Activated naive CD8-positive, alpha-beta T cell treated with anti-CD3 and anti-CD28 coated beads, Interleukin-2, amount 10 ng/mL, durations not matched to agents 7 days and 5 days (primary cell): Measurements from ENCODE around the gene ZBTB37. TPM values are rescaled to one million over a fixed set of nuclear protein-coding genes. Genes with fewer than 3 reads are reported as not detected.
"Not testable (repeated sequence)": the region's sequence is repeated elsewhere in the genome, so short reads cannot be mapped to it uniquely, and the experiment has no call there.

Source experiments
- ATAC-seq: fragments of 150-1000 bp; cut with Tn5 transposase; one replicate; pipeline ENCODE4 v1.10.0; 2021; ENCODE audit warnings: low read depth, moderate library complexity
- POLR2A ChIA-PET: fragments of 350-600 bp; sonication (Branson Sonifier 250); formaldehyde crosslinking; loops from one replicate; lab custom pipeline; 2021; ENCODE audit warnings: antibody characterized with exemption; lab: Charles Lee
- DNase-seq: peaks from one replicate; pipeline ENCODE4 v3.0.0; 2021
- H3K27ac Mint-ChIP-seq: one replicate; pipeline ENCODE4 v1.8.0; 2022; ENCODE audit warnings: mild to moderate bottlenecking, mixed read lengths
- H3K27me3 Mint-ChIP-seq: one replicate; pipeline ENCODE4 v1.8.0; 2022; ENCODE audit warnings: mild to moderate bottlenecking, moderate library complexity, mixed read lengths
- H3K36me3 Mint-ChIP-seq: one replicate; pipeline ENCODE4 v1.8.0; 2021; ENCODE audit warnings: mild to moderate bottlenecking, mixed read lengths
- H3K4me1 Mint-ChIP-seq: one replicate; pipeline ENCODE4 v1.8.0; 2021; ENCODE audit warnings: mixed read lengths
- H3K4me3 Mint-ChIP-seq: one replicate; pipeline ENCODE4 v1.8.0; 2022; ENCODE audit warnings: mild to moderate bottlenecking, moderate library complexity, mixed read lengths
- H3K9me3 Mint-ChIP-seq: one replicate; pipeline ENCODE4 v1.8.0; 2021; ENCODE audit warnings: mixed read lengths
- total RNA-seq, 2 experiments: library from RNA; stranded (reverse); gene quantifications; one replicate each; pipeline ENCODE4 v1.2.3, GENCODE V29; 2021

Gene ZBTB37
- total RNA-seq, 2 experiments from 2014 or later: 16.2 to 16.4 TPM

DNA sequence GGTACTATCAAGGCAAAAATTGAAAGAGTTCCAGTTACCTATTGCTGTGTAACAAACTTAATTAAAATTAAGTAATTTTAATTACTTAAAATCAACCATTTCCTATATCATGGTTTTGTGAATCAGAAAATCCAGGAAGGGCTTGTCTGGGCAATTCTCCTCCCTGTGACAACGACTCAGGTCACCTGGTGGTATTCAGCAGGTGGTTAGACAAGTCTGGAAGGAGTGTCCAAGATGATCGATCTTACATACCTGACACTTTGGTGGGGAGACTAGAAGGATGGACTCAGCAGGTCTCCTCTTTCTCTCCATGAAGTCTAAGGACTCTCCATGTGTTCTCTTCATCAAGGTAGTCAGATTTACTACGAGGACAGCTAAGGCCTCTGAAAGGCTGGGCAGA, 26.0 kb downstream of the ZBTB37 start:
- no peak overlapping the region for H3K27ac Mint-ChIP-seq
- POLR2A ChIA-PET: no interaction called here
- H3K4me3 Mint-ChIP-seq: no peak overlapping the region

DNA sequence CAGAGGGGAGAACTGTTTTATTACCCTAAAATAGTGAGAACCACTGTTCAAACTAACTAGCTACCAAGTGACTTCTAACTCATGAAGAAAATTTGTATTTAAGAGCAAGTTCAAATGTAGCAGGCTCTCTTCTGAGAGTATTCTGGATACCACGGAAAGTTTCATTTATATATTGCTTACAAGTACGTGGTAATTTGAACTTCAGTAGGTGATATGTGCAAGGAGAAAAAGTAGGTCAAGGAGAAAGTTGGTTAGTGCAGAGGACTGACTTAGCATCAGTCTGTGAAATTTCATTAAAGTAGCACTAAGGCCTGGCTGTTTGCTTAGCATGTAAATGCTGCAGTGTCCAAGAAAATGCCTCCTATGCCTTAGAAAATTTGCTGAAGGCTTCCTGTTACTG, 32.2 kb downstream of the ZBTB37 start:
- Mint-ChIP-seq H3K36me3 (peaks cover 8% of the 10 kb centered on the region), H3K4me3 (no peak overlapping the region), H3K9me3 (no peaks in the 10 kb centered on the region), H3K4me1 (no peaks in the 10 kb centered on the region), H3K27me3 (no peaks in the 10 kb centered on the region), H3K27ac (no peak overlapping the region)
- DNase-seq: no peak
- POLR2A ChIA-PET: no interaction called here
- no peak for ATAC-seq

More for the DNA sequence above, 26.0 kb downstream of the ZBTB37 start:
- no peak for ATAC-seq
- DNase-seq: no peak
- no peaks in the 10 kb centered on the region for H3K4me1 Mint-ChIP-seq
- H3K27me3 Mint-ChIP-seq: no peaks in the 10 kb centered on the region
- no peaks in the 10 kb centered on the region for H3K9me3 Mint-ChIP-seq
- peaks cover 31% of the 10 kb centered on the region for H3K36me3 Mint-ChIP-seq

DNA sequence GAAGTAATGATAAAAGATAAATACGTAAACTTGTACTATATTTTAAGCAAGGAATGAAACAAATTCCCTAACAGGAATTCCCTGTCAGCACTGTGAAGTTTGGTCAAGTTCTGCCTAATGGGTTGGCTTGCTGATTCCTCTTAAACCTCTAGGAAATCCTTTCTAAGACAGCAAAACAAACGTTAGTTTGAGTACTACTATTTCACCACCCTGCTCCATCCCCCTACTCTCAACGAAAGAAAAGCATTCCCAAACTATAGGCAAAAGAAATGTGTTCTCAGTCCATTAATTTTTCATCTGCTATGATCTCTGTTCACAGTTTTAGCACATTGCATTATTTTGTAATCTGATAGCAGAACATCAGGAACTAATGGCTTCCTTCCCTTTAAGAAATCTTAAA, 32.8 kb downstream of the ZBTB37 start:
- no peaks in the 10 kb centered on the region for H3K4me1 Mint-ChIP-seq
- no peaks in the 10 kb centered on the region for H3K27me3 Mint-ChIP-seq
- peaks cover 5% of the 10 kb centered on the region for H3K36me3 Mint-ChIP-seq
- no peak overlapping the region for H3K27ac Mint-ChIP-seq
- ATAC-seq (no peak), DNase-seq (no peak)
- no peak overlapping the region for H3K4me3 Mint-ChIP-seq
- POLR2A ChIA-PET: no interaction called here
- H3K9me3 Mint-ChIP-seq: peaks cover 2% of the 10 kb centered on the region

DNA sequence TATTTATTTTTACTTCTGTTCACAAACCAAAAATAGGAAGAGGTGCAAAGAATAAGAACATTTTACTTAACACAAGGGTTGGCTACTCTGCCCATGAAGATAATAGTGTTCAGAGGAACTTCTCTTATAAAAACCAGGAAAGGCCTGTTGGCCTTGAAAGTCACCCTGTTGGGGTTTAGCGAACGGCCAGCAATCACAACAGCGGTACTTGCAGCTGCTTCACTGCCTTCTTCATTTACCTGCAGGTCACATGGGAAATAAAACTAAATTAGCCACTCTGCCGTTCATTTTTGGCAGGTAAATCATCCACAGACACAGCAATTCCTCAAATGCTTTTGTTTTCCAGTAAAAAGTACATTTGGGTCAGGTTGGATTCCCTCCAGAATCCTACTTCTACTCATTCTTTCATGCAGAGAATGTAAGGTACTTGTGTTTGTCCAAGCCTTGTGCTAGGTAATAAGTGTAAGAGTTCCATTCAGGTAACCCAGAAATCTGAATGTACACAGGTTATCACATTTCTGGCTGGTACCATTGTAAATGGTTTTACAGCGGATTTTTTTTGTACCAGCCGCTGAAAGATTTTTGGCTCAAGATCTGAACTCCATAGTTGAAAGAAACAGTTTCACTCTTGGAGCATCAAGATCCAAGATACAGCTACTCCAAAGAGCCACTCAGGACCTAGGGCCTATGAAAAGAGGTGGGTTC, 35.8 kb downstream of the ZBTB37 start:
- H3K4me3 Mint-ChIP-seq: no peak overlapping the region
- no peak for DNase-seq
- H3K9me3 Mint-ChIP-seq: peaks cover 2% of the 10 kb centered on the region
- POLR2A ChIA-PET: no interaction called here
- H3K27ac Mint-ChIP-seq: no peak overlapping the region
- H3K36me3 Mint-ChIP-seq: no peaks in the 10 kb centered on the region
- no peak for ATAC-seq
- H3K27me3 Mint-ChIP-seq: no peaks in the 10 kb centered on the region
- no peaks in the 10 kb centered on the region for H3K4me1 Mint-ChIP-seq

DNA sequence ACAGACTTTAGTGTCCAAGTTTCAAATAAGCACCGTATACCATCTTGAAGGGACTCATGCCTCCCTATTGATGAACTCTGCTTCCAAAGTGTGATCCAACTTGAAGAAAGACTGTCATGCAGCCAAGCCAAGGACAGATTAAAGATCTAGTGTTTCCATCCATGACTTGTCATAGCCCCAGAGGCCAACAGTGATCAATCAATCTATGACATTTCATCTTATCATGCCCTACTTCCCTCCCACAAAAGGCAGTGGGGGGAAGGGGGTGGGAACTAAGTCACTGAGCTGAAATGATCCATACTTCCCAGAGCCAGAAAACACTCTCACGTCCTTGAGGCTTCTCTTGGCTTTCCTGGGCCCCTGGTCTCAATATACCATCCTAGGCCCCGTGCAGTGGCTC, 44.9 kb downstream of the ZBTB37 start:
- H3K4me1 Mint-ChIP-seq: no peaks in the 10 kb centered on the region
- no peak overlapping the region for H3K4me3 Mint-ChIP-seq
- peaks cover 9% of the 10 kb centered on the region for H3K27me3 Mint-ChIP-seq
- H3K9me3 Mint-ChIP-seq: peaks cover 5% of the 10 kb centered on the region
- no peaks in the 10 kb centered on the region for H3K36me3 Mint-ChIP-seq
- DNase-seq (no peak), ATAC-seq (no peak)
- POLR2A ChIA-PET: interaction anchor here (0.6 kb wide), 1 partner anchor 263 kb away, joined by 6 read pairs; no protein-coding TSS in a partner anchor
- no peak overlapping the region for H3K27ac Mint-ChIP-seq

DNA sequence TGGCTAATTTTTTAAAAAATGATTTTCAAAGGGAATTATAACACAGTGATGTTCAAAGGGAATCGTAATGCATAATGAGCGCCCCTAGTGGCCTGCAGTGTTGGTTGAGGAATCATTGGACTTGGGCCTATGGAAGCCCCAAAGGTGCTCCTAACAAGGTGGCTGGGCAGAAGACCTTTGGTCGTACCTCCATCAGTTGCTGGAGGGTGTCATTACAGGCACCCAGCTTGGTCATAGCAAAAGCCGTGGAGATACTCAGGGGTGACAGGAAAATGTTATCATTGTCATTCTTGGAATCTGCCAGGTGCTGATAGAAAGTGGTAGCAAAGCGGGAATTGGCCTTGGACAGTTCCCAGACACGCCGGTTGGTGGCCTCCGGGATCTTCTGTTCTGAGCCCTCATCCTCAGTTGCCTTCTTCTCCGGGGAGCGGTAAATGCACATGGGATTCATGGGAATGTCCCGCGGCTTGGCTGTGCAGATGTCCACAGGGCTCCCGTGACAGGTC, 46.2 kb downstream of the ZBTB37 start:
- Mint-ChIP-seq H3K9me3 (peaks cover 3% of the 10 kb centered on the region), H3K4me1 (no peaks in the 10 kb centered on the region), H3K4me3 (no peak overlapping the region), H3K27me3 (peaks cover 9% of the 10 kb centered on the region), H3K27ac (no peak overlapping the region), H3K36me3 (no peaks in the 10 kb centered on the region)
- POLR2A ChIA-PET: no interaction called here
- no peak for ATAC-seq
- no peak for DNase-seq

DNA sequence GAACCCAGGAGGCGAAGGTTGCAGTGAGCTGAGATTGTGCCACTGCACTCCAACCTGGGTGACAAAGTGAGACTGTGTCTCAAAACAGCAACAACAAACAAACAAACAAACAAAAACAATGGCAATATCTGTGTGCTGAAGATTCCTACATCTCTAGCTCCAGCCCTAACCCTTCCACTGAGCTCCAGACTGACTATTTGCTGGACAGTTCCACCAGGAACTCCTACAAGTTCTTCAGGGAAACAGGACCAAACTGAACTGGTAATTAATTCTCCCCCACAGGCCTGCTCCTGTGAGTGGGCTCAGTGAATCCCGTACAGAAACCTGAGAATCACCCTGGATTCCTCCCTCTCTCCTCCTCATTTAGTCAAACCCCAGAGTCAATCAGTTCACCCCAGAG, 47.4 kb downstream of the ZBTB37 start:
- Mint-ChIP-seq H3K27ac (no peak overlapping the region), H3K36me3 (no peaks in the 10 kb centered on the region), H3K4me3 (no peak overlapping the region), H3K9me3 (peaks cover 3% of the 10 kb centered on the region), H3K27me3 (peaks cover 11% of the 10 kb centered on the region), H3K4me1 (no peaks in the 10 kb centered on the region)
- DNase-seq (no peak), ATAC-seq (no peak)
- POLR2A ChIA-PET: no interaction called here

DNA sequence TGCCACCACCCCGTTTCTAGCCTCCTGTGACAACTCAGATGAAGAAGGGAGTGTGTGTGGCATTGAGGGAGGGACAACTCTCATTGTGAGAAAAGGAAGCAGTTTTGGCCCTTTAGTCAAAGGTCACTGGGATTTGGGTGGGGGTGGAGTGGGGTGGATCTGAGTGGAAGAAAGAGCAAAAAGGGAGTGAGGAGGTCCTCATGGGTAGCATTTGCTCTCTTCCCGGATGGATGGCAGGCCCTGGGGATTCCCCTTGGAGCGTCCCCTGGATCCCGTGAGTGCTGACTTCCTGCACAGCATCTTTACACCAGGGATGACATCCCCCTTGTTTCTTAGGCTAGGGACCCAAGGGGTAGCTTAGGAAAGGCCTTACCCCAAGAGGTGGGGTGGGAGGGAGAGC, 48.5 kb downstream of the ZBTB37 start:
- DNase-seq: no peak
- peaks cover 3% of the 10 kb centered on the region for H3K9me3 Mint-ChIP-seq
- ATAC-seq: no peak
- H3K27me3 Mint-ChIP-seq: peaks cover 11% of the 10 kb centered on the region
- no peak overlapping the region for H3K4me3 Mint-ChIP-seq
- POLR2A ChIA-PET: no interaction called here
- no peaks in the 10 kb centered on the region for H3K4me1 Mint-ChIP-seq
- H3K27ac Mint-ChIP-seq: no peak overlapping the region
- H3K36me3 Mint-ChIP-seq: no peaks in the 10 kb centered on the region

DNA sequence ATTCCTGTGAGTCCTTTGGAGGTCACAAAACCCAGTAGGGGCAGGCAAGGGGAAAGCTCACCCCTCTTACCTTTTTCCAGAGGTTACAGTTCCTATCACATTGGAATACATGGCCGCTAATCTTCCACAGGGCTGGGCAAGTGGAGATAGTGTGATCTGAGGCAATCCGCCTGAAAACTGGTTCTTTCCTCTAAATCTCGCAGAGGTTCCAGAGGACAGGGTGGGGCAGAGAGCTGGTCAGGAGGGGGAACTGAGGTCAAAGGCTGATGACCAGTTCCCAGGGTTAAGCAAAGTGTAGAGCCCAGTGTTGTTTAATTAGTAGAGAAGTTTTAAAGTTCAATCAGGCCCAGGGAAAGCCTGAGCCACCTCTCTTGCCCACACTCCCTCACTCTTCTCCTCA, 49.0 kb downstream of the ZBTB37 start, which contains the start of gene SERPINC1:
SERPINC1 (minus strand) TSS at position 179 of the 400 bp plus-strand sequence; CDS start at position 111, 68 bp downstream.
- H3K4me1 Mint-ChIP-seq: no peaks in the 10 kb centered on the region
- no peak within 1 kb of the TSS for H3K27ac Mint-ChIP-seq
- no peaks in the 10 kb centered on the region for H3K36me3 Mint-ChIP-seq
- H3K27me3 Mint-ChIP-seq: peaks cover 7% of the 10 kb centered on the region
- H3K4me3 Mint-ChIP-seq: no peak within 1 kb of the TSS
- ATAC-seq (no peak), DNase-seq (no peak)
- peaks cover 3% of the 10 kb centered on the region for H3K9me3 Mint-ChIP-seq
- POLR2A ChIA-PET: no interaction called here

DNA sequence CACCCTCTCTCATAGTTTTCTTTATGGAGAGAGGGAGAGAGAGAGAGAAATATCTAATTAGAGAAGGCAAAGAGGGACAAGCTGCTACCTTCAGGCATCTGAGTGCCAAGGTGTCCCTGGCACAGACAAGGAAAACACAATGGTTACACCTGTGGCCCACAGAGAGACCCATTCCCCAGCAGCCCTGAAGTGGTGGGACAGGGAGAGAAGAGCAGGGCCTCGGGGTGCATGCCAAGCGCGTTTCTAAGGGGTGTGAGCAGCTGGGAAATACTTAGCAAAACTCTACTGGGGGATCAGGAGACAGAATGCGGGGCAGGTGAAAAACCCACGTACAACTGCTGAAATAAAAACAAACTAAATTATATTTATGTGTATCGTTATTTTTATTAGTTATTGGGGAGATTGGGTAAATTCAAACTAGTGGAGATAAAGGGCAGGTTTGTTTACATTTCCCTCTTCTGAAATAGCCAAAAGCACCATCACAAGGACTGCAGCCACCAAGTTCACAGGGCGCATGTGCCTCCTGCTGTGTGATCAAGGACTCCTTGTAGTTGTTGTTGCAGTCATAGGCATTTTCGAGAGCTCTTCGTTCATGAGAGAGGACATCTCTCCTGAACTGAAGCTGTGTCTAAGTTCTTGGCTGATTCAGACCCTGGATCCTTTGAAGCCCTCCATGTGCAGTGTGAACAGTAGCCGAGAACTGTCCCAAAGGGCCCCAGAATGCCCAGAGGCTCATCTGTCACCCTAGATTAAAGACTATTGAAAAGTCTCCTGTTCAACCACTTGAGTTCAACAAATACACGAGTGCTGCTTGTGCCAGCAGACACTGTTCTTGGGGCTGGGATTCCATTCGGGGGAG, 49.7 kb downstream of the ZBTB37 start:
- no peak overlapping the region for H3K27ac Mint-ChIP-seq
- no peak overlapping the region for H3K4me3 Mint-ChIP-seq
- no peaks in the 10 kb centered on the region for H3K36me3 Mint-ChIP-seq
- H3K4me1 Mint-ChIP-seq: no peaks in the 10 kb centered on the region
- POLR2A ChIA-PET: no interaction called here
- DNase-seq (no peak), ATAC-seq (no peak)
- H3K27me3 Mint-ChIP-seq: peaks cover 6% of the 10 kb centered on the region
- H3K9me3 Mint-ChIP-seq: peaks cover 3% of the 10 kb centered on the region

DNA sequence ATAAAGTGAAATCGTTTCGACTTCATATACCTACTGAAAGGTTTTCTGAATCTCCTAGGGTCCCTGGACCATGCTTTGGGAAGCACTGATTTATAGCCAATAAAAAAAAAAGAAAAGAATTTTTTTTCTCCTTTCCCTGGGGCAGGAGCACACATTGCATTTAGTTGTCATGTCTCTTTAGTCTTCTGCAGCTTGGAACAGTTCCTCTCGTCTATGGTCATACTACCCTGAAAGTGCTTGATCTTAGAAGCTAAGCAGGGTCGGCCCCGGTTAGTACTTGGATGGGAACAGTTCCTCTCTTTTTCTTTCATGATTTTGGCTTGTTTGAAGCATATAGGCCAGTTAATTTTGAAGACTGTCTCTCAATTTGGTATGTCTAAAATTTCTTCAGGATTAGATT, 52.7 kb downstream of the ZBTB37 start:
- no peak overlapping the region for H3K27ac Mint-ChIP-seq
- H3K27me3 Mint-ChIP-seq: peaks cover 10% of the 10 kb centered on the region

DNA sequence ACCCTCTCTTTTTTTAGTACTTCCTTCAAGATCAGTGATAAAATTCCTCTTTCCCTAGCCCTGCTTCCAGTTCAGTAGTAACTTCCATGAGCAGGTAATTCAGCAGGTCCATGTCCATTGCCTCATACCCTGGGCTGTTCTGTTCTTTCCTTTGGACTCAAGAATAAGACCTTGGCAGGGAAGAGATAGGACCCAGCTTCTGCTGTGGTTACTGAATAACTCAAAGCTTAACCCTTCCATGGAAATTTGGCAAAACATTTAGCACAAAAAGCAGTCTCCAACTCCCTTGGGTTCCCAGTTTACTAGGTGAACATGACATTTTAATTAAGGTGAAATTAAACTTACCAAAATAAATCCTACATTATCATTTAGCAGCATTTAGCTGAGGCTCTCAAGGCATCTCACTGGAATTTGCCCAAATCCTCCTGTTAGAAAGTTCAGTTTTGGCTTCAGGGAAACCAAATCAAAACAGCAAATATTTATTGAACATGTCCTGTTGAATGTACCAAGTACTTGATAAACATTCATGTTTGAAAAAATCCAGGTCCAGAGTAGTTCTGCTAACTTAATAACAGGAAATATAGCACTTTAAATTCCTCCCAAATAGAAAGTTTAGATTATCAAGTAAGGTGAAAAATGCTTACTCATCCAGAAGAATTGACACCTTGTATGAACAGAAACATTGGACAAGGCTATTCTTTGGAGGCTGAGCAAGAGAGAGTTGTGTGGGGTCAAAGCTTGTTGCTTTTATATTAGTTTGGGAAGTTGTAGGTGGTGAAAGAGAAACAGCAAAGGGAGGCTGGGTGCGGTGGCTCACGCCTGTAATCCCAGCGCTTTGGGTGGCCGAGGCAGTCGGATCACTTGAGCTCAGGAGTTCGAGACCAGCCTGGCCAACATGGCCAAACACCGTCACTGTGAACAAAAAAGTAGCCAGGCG, 57.4 kb downstream of the ZBTB37 start:
- POLR2A ChIA-PET: no interaction called here
- no peak for ATAC-seq
- DNase-seq: no peak
- no peaks in the 10 kb centered on the region for H3K4me1 Mint-ChIP-seq
- no peaks in the 10 kb centered on the region for H3K9me3 Mint-ChIP-seq
- peaks cover 7% of the 10 kb centered on the region for H3K27me3 Mint-ChIP-seq
- no peak overlapping the region for H3K4me3 Mint-ChIP-seq
- no peak overlapping the region for H3K27ac Mint-ChIP-seq
- H3K36me3 Mint-ChIP-seq: peaks cover 4% of the 10 kb centered on the region

More for the DNA sequence above, 52.7 kb downstream of the ZBTB37 start:
- Mint-ChIP-seq H3K36me3 (no peaks in the 10 kb centered on the region), H3K4me1 (no peaks in the 10 kb centered on the region), H3K9me3 (no peaks in the 10 kb centered on the region), H3K4me3 (no peak overlapping the region)
- POLR2A ChIA-PET: no interaction called here
- ATAC-seq (no peak), DNase-seq (no peak)

DNA sequence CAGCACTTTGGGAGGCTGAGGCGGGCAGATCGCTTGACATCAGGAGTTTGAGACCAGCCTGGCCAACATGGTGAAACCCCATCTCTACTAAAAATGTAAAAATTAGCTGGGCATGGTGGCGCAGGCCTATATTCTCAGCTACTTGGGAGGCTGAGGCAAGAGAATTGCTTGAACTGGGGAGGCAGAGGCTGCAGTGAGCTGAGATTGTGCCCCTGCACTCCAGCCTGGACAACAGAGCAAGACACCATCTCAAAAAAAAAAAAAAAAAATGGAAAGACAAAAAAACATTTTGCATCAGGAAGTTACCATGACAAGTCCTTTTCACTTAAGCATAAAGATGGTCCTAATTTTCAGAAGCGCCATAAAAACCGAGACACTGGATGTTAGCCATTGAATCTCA, 62.4 kb downstream of the ZBTB37 start:
- H3K27me3 Mint-ChIP-seq, H3K4me1 Mint-ChIP-seq, ATAC-seq, POLR2A ChIA-PET, H3K27ac Mint-ChIP-seq, DNase-seq, H3K4me3 Mint-ChIP-seq, H3K9me3 Mint-ChIP-seq: not testable (repeated sequence)
- peaks cover 16% of the 10 kb centered on the region for H3K36me3 Mint-ChIP-seq
